D341Med (cell line): ENCODE data around the gene METTL22.

Experiments used
- DNase-seq: peaks from one replicate; pipeline ENCODE4 v3.0.0; 2012; ENCODE audit warnings: low spot score

METTL22 gene

GRCh38 chr16:8594149-8594666 lies 27.3 kb upstream of the METTL22 start:
- no peak for DNase-seq

DNA sequence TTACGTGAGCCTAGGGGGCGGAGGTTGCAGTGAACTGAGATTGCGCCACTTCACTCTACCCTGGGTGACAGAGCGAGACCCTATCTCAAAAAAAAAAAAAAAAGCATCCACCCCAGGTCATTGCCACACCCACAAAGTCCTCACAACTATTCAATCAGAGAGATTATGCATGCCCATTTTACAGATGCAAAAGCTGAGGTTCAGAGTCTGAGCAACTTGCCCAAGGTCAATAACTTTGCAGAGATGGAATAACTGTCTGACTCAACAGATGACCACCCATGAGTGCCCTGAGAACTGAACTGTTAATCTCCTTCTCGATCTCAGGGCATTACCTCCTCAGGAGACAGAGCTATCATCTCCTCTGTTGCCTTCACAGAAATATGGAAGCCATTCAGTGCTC lies 25.7 kb upstream of the METTL22 start:
- no peak for DNase-seq

DNA sequence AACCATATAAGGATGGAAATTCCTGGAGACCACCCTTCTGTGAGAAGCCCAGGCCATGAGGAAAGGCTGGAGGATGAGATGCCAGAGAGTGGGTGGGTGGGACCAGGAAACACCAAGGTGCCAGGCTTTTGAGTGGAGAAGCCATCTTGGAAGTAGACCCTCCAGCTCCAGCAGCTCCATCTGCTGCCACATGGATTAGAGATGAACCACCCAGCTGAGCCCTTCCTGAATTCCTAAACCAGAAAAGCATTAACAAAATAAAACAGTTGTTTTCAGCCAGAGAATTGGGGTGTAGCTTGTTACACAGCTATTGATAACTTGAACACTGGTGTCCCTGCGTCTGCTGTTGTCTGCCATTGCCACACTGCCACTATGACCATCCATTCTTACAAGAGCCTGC lies 24.9 kb upstream of the METTL22 start:
- no peak for DNase-seq

DNA sequence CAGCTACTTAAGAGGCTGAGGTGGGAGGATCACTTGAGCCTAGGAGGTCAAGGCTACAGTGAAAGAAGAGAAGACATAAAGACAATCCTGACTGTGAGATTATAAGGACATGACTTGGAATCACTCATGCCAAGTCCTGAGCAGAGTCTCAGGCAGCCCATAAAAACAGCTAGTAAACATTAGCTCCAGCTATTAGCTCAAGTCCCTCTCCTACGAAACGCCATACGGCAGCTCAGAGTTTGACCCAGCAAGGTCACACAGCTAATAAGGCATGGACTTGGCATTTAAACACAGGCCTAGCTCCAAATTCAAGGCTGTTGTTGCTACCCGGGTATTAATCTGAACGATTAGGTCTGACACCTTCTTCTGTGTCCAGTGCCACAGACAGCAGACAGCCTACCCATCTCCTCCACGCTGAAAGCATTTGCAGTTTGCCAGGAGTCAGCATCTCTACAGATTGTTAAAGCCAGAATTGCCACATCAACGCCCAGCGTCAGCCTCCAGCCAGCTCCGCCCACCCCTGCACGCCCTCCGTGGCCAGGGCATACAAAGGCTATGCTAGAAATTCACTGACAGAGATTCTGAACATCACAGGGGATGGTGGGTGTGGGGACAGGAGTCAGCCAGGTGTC lies 21.2 kb upstream of the METTL22 start:
- no peak for DNase-seq

GRCh38 chr16:8605554-8605953 lies 15.9 kb upstream of the METTL22 start:
- no peak for DNase-seq

DNA sequence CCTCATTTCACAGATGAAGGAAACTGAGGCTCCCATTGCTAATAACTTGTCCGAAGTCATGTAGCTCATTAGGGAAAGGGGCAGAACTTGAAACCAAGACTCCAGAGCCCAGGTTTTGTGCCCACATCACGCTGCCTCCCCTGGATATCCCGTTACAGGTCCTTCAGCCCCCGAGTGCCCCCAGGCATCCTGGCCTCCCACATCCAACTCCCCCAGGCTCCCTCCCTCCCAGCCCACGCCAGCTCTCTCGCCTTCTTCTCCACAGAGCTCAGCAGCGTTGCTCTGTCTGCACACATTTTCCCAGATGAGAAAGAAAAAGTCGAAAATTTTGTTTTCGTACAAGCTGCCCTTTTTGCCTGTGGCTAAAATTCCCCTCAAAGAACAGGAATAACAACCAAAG lies 14.3 kb upstream of the METTL22 start:
- DNase-seq = no peak

GRCh38 chr16:8611122-8611521 lies 10.4 kb upstream of the METTL22 start:
- DNase-seq = no peak

DNA sequence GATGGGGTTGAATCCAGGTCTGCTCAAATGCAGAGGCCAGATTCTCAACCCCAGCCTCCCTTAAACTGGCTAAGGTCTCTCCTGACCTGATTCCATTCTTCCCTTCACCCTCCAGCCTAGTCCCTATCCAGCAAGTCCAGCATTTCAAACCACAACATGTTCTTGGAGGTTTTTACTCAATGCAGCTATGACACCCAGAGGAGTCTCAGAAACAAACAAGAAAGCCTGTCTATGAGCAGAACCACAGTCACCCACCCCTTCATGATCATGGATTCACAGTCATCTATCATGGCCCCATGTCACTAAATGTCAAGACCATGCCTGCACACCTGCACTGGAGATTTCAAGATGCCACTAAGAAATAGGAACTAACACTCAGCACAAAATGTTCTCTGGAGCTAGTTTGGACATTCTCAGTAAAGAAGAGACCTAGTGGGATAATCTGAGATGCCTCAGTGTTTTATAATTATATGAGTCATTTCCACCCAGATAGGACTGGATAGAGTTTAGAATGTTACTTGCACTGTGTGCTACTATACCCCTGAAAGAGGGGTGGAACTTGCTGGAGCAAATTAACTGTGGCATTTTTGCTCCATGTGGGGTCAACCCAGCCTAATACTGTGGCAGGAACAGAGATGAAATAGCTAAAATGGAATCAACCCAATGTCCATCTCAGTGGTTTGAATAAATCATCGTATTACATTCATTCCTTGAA lies 9.5 kb upstream of the METTL22 start:
- no peak for DNase-seq

- no peak for DNase-seq
Observed at GRCh38 chr16:8614435-8615029, 7.0 kb upstream of the METTL22 start.

DNA sequence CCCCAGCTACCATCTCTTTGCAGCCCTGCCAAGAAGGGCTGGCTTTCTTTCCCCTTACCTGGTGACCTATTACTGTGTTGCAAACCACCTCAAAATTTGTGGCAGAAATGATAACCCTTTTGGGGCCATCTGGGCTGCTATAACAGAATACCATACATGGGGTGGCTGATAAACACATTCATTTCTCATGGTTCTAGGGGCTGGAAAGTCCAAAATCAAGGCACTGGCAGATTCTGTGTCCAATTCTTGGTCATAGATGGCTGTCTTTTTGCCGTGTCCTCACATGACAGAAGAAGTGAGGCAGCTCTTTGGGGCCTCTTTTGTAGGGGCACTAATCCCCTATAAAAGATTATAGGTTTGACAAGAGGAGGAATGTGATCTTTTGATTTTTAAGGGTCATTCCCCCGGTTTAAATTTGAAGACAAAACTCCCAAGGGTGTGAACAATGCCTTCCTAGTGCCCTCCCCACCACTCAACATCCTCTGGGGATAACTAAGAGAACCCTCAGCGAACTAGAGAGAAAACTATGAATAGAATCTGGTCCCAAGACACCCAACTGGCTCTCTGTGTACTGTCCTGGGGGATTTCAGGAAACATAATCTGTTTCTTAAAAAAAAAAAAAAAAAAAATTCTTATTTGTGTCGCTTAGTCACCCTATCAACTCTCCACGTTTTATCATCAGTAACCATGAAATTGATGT lies 1.7 kb upstream of the METTL22 start:
- no peak for DNase-seq

- DNase-seq = no peak
Observed at GRCh38 chr16:8620535-8620934, 963 bp upstream of the METTL22 start.

DNA sequence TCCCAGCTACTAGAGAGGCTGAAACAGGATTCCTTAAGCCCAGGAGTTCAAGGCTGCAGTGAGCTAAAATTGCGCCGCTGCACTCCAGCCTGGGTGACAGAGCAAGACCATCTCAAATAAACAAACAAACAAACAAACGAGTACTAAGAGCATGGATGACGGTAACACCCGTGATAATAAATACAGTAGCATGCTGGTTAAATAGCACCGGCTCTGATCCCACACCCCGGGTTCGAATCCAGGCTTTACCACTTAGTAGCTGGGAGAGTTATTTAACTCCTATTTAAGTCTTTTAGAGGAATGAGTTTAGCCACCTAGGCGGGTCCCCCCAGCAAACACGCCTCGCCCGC lies 301 bp upstream of the METTL22 start:
- no peak for DNase-seq

DNA sequence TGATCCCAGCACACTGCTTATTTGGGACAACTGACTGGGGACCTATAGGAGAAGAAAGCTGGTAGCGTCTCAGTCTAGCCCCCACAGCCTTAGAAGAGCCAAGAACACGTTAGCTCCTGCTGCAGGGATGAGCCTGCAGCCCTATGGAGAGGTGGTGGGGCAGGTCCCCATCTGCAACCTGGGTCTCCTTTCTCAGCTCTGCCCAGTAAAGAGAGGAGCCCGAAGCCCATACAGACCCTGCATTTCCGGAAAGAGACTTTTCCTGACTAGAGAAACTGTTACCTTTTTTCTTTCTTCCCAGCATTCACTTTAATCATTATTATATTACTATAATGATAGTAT lies 788 bp downstream of the METTL22 start:
- DNase-seq = peak; percentile 46

DNA sequence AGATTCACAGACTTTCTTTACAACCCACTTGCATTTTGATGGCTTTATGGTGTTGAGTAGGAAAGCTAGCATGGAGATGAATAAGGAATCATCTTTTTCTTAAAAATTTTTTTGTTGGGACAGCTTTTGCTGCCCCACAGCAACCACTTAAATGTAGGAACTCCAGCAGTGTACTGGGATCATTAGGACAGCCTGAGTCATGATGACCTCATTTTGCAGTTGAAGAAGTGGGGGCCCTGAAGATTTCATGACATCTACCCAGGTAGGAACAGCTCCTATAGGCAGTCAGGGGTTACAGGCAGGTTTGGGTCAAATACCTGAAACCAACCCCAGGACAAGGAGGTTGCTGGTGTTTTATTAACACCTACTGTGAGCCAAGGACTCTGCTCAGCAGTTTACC lies 2.1 kb downstream of the METTL22 start:
- no peak for DNase-seq

GRCh38 chr16:8625491-8626087 lies 4.1 kb downstream of the METTL22 start:
- DNase-seq = no peak

DNA sequence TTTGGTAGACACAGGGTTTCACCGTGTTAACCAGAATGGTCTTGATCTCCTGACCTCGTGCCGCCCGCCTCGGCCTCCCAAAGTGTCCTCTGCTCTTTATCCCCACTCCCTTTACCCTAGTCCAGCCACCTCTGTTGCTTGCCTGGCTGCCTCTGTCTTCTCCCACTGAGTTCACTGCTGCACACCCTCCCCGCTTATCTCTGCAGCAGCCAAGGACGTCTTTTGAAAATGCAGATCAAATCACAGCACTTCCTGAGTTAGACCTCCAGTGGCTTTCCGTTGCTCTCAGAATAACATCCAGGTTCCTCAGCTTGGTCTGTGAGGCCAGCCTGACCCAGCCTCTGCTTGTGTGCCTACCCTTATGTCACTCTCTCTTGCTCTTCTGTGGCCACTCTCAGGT lies 5.4 kb downstream of the METTL22 start:
- no peak for DNase-seq

DNA sequence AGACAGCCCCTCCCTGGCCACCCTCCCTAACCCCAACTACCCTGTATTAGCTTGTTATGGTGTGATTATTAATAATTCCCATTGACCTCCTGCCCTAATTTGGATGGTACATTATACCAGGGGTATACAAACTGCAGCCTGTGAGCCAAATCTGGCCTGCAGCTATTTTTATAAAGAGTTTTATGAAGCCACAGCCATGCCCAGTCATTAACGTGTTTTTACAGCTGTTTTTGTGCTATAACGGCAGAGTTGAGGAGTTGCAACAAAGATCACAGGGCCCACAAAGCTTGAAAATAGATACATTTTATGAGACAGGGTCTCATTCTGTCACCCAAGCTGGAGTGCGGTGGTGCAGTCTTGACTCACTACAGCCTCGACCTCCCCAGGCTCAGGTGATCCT lies 6.0 kb downstream of the METTL22 start:
- DNase-seq = no peak

- DNase-seq = no peak
Observed at GRCh38 chr16:8628981-8629725, 7.7 kb downstream of the METTL22 start.

DNA sequence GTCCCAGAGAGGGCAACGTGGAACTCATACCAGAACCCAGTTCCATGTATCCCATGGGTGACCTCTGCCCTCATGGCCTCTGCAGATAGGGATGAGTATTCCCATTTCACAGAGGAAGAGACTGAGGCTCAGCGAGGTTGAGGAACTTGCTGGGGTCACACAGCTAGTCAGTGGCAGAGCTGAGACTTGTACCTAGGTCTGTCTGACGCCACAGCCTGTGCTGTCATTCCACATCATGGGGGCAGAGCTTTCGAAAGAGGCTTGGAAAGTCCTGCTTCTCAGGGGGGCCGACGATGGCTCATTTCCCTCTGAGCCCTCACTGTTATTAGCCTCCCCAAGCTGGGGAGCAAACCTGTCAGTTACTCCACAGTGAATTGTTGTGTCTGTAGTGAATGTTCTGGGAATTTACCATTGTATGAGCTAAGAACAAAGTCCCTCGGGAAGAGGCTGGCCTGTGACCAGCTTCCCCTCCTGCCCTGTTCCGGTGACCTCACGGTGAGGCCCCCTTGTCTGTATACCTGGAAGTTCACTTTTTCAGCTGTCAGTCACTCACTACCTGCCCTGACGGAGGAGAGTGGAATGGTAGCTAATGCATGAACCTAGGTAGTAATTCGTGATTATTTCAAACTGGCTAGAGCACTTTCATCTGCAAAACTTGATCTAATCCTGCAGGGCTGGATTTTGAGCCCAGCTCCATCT lies 8.9 kb downstream of the METTL22 start:
- no peak for DNase-seq

GRCh38 chr16:8631373-8631772 lies 9.9 kb downstream of the METTL22 start:
- DNase-seq = no peak

- DNase-seq = no peak
Observed at GRCh38 chr16:8631818-8632465, 10.4 kb downstream of the METTL22 start.
